GM20431 (cell line): ENCODE data around the gene HSPA4.

Experiments used
- in situ Hi-C: fragments of 300-500 bp; cut with MseI, MboI; formaldehyde crosslinking; loops from one replicate; pipeline ENCODE4 v1.15.0; 2020; ENCODE audit warnings: low sequenced_read_pairs; ENCODE audit not compliant: unreplicated experiment

The HSPA4 gene

DNA sequence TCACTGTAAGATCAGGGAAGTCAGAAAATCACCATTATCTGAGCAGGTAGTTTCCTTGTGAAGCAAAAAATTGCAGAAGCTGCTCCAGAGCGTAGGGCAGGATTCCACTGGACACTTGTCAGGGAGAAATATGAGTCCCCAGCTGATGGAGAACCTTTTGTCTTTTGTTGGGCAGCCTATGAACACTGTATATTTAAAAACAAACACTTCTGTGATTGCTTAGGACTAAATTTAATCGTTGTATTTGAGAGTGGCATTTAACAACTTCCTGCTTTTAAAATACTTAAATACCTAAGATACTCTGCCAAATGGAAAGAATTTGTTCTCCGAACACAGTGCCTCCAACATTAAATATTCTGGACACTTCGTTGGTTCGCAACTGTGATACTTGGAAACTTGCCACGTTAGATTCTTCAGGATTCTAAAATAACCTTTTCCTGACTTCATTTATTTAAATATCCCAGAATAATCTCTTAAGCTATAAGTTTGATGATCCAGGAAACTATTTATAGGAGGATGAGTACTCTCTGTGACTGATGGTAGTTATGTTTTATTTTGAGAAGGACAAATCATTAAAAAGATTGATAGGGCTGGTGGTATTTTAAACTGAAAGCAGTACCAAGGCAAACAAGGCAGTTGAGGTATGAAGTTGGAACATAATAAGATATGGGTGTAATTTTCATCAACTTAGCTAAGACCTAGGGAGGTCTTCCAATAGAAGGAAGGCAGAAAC, 2.7 kb upstream of the HSPA4 start:
- in situ Hi-C loops: no loop called here

DNA sequence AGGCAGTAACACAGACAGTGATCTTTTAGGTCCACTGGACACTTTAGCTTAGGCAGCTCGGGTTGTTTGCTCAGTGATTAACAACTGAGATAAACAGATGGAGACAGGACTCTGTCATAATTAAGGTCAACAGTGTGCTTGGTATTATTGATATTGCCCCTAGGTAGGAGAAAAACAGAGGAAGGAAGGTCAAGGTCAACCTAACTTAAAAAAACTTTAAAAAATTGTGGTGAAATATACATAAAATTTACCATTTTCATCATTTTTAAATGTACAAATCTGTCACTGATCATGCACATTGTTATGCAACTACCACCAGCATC, 2.1 kb upstream of the HSPA4 start:
- in situ Hi-C loops: no loop called here

DNA sequence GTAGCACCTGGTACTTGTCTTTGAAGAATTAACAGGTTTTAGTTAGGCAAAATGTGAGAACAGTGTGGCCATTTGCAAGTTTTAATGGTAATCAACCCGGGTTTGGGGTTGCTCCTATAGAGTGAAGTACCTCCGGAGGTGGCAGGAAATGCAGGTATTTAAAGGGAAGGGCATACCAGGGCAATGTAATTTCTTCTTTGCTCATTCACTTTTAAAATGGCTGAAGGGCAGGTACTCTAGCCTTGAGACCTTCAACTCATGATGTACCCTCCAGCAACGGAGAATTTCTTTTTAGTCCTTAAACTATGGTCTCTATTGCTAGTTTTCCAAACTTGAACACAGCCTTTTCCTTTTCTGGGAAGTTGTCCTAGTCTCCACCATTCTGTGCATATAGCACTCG, 1.3 kb upstream of the HSPA4 start:
- in situ Hi-C loops: no loop called here

DNA sequence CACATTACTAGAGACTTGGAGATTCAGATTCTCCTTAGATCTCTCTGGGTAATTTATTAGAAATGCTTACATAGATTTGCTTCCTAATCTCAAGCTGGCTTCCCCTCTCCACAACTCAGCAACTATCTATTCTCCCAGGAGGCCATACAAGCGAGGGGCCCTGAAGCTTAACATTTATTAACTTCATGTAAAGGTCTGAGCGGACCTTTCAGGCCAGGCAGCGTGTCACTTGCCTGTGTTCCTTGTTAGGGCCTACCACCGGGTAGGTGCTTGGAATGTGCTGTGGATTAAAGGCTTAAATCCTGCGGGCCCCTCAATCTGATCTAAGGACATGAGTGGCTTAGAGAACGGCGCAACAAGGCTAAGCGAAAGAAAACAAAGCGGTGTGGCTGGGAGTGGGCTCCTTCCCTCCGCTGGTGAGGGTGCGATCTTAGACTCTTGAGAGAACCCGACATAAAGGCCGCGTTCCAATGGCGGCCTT, 712 bp upstream of the HSPA4 start:
- in situ Hi-C loops: no loop called here

DNA sequence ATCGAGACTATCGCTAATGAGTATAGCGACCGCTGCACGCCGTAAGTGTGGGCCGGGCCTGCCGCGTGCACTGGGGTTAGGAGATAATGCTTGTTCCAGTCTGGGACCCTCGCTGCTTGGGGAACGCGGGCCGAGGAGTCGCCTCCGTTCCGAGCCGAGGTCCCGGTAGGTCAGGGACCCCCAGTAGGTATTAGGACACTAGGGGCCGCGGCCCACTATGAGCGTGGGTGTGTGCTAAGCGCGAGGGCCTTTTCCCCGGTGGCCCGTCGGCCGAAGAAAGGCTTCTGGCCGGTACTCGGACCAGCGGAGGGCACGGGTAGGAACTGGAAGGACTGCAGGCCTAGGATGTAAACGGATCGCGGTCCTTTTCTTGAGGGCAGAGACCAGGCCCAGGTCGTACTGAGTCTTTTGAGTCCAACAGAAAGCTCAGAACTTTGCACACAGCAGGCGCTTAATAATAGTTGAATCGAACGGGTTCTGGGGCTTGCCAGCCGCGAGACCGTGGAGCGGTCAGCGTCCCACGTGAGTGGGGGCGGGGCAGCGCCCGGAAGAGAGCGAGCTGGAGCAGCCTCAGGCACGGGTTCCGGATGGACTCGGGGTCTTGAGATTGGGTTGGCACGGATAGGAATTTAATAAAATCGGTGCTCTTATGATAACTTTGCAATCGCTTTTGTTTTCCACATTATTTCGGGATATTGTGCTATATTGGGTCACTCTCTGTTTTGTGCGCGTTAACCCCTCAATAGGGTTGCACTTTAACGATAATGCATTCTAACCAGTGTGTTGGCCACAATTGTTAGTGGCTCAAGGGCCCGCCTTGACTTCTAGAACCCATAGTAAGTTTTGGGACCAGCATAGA, 733 bp downstream of the HSPA4 start:
- in situ Hi-C loops: no loop called here

DNA sequence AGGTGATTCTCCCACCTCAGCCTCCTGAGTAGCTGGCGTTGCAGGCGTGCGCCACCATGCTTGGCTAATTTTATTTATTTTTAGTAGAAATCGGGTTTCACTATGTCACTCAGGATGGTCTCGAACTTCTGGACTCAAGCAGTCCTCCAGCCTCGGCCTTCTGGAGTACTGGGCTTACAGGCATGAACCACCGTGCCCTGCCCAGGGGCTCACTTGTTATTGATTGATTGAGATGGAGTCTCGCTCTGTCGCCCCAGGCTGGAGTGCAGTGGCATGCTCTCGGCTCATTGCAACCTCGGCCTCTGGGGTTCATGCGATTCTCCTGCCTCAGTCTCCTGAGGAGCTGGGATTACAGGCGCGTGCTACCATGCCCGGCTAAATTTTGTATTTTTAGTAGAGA, 1.6 kb downstream of the HSPA4 start:
- in situ Hi-C loops: no loop called here

DNA sequence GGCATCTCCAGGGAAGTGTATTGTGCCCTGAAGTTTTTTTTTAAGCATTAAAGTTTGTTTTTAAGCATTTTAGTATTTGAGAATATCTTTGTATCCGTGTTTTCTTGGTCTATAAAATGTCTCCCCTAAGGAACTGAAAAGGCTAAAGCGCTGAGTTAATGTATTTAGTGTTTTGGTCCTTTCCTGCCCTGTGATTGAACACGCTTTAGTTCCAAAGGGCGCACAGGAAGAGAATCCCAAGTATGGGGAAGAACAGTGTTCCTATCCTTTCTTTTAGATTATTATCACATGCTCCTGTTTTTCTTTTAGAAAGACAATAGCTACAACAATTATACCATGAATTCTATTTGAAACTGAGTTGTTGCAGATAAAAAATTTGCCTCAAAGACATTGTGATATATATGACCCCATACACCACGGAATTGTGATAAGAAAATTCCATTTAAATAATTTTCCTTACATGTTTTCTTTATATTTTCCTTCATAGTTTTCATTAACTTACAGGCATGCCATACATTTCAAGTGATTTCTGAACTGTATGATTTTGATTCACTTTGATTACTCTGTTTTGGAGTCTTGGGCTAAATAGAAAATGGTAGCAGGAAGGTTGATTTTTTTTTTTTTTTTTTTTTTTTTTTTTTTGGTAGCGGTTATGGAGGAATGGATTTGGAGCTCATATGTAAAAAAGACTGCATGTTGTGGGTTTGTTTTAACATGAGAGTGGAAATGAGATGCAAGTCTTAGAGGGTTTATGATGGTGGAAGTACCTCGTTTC, 3.1 kb downstream of the HSPA4 start:
- in situ Hi-C loops: no loop called here

DNA sequence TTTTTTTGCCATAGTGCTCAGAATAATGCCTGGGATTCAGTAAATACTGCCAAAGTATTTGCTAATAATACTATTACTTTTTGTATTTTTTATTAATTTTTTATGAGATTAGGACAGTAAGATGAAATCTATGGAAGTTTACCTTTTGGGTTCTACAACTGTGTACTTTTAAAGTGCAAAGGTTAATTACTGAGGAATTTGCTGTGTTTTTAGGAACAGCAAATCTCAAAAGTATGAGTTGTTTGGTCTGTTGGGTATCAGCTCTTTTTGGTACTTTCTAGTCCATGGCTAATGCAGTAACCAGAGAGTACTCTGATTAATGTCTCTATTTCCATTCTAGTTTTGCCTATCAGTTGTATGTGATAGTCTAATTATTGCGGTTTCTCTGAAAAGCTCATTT, 5.1 kb downstream of the HSPA4 start:
- in situ Hi-C loops: no loop called here

DNA sequence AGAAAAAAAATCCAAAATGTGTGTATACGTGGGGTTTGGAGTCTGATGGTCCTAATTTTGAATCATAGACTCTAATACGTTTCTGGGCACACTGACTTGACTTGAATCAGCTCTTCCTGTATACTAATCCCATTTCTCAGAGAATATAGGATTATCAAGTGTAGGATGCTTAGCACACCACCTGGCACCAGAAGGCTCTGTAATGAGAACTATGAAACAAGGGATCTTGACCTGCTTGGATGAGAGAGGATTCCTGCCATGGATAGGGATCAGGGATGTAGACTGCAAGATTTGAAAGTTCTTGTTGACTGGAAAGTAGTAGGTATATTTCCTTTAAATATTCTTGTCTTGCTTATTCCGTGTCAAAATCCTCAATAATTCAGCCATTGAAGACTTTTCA, 7.8 kb downstream of the HSPA4 start:
- in situ Hi-C loops: no loop called here

DNA sequence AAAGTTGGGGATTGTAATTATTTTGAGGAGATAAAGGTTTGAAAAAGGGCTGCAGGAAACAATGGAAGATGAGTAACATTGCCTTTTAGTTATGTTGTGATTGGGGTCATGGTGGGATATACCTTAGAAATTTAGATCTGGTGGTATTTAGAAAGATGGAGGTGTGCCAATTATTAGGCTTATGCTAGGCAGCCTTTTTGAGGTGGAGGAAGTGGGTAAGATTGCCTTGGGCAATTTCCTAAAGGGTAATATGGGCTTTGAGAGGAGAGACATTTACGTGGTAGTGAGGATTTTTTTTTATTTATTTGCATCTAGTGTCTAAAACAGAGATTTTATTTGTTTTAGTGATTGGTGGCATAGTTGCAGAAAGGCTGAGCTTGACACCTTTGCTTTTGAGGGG, 10.5 kb downstream of the HSPA4 start:
- in situ Hi-C loops: no loop called here

DNA sequence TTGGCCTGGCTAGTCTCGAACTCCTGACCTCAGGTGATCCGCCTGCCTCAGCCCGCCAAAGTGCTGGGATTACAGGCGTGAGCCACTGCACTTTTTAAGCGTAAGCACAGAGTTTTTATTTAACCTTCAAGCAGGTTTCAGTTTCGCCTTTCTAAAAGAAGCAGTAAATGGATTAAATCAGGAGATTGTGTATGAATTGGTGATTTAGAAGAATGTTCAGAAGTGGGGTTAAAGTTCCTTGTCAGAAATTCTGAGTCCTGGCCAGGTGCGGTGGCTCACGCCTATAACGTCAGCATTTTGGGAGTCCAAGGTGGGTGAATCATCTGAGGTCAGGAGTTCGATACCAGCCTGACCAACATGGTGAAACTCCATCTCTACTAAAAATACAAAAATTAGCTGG, 12.2 kb downstream of the HSPA4 start:
- in situ Hi-C loops: no loop called here

DNA sequence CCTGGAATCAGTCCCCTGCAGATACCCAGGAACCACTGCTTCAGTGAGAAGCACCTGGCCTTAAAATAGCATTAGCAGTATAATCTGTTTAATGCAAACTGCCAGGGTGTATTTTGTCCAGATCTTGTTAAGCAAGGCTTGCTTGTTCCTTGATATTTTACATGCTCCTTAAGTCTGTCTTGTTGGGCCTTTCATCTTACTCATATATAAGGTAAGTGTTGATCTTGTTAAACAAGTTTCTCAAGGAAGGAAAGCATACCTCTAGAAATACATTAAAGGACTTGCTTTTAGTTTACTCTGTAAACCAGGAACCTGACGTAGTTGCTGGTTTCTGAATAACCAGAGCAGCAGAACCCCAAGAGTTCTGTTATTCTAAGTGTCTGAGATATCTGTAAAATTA, 13.7 kb downstream of the HSPA4 start:
- in situ Hi-C loops: no loop called here

DNA sequence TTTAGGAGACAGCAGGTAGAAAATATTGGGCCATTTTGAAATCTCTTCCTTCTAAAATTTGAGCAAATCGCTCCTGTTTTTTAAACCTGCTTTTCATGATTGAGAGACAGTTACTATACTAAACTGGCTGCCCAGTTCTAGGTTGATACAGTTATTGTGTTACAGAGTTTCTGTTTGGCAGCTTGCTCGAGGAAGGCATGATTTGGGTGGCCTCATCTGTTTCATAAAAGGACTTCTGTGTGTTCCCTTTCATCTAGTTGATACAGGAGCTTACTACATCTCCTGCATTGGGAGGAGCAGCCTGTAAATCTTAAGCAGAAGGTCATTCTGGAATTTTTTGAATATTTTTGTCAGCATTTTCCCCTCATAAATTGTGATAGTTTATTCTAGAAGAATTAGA, 14.2 kb downstream of the HSPA4 start:
- in situ Hi-C loops: no loop called here

DNA sequence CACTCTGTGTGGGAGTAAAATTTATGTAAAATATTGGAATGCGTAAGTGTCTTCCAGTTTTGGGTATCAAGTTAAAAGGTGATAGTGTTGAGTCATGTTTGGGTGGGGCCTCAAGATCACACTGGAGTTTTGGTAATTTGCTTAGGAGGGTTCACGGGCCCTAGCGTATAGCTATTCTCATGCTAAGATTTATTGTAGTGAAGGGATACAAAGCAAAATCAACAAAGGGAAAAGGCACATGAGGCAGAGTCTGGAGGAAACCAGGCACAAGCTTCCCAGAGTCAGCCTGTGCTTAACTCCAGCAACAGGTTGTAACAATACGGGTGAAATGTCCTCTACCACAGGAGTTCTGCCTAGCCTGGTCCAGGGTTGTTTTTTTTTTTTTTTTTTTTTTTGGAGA, 20.2 kb downstream of the HSPA4 start:
- in situ Hi-C loops: no loop called here

DNA sequence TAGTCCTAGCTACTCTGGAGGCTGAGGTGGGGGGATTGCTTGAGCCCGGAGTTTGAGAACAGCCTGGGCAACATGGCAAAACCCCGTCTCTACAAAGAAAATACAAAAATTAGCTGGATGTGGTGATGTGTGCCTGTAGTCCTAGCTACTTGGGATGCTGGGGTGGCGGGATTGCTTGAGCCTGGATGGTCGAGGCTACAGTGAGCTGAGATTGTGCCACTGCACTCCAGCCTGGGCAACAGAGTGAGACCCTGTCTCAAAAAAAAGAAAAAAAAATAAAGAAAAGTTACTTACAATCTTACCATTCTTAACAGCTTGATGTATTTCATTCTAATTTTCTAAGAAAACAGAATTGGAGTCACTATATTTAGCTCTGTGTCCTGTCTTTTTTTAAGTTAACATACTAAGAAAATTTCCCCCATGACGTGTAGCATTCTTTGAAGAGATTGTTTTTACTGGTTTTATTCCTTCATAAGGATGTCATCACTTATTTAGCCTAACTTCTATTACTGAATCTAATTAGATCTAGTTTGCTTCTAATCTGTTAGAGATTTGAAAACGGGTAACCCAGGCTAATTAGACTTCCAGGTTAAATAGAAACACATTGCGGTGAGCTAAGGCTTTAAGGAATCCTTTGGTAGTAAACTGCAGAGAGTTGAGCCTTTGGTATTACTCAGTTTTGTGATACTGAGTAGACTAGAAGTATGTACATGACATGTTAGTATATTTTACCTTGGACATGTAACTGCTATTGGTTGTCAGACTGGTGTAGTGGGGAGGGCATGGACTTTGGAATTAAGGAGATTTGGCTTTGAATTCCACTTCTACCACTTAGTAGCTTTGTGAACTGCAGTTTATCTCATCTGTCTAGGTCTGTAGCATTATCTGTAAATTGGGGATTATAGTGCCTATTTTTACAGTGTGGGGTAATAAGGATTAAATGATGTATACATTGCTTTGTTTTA, 24.0 kb downstream of the HSPA4 start:
- in situ Hi-C loops: no loop called here

DNA sequence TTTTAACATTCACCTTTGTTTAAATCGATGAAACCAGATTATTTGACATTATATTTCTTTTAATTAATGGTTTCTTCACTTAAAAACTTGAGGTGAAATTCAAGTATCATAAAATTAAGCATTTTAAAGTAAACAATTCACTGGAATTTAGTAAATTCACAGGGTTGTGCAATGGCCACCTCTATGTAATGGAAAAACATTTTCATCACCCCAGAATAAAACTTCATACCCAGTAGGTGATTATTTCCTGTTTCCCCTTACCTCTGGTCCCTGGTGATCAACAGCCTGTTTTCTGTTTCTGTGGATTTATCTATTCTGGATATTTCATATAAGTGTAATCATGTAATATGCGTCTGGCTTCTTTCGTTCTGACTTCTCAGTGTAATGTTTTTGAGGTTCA, 27.2 kb downstream of the HSPA4 start:
- in situ Hi-C loops: no loop called here

DNA sequence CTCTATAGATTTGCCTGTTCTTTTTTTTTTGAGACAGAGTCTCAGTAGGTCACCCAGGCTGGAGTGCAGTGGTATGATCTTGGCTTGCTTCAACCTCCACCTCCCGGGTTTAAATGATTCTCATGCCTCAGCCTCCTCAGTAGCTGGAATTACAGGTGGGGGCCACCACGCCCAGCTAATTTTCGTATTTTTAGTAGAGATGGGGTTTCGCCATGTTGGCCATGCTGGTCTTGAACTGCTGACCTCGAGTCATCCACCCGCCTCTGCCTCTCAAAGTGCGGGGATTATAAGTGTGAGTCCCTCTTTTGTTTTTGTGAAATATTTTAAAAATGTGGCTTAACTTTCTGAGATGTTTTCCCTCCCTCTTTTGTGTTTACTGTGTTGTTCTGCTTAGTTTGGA, 29.2 kb downstream of the HSPA4 start:
- in situ Hi-C loops: no loop called here

DNA sequence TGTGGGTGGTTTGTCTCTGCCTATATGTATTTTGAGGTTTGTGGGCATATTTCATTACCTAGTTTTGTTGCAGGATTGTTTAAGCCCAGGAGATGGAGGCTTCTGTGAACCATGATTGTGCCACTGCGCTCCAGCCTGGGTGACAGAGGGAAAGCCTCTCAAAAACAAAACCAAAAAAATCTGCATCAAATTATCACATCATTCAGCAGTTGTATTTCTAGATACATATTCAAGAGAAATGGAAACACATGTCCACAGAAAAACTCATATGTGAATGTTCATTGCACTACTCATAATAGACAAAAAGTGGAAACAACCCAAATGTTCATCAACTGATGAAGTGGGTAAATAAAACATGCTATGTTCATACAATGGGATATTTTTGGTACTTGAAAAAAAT, 29.9 kb downstream of the HSPA4 start:
- in situ Hi-C loops: no loop called here

DNA sequence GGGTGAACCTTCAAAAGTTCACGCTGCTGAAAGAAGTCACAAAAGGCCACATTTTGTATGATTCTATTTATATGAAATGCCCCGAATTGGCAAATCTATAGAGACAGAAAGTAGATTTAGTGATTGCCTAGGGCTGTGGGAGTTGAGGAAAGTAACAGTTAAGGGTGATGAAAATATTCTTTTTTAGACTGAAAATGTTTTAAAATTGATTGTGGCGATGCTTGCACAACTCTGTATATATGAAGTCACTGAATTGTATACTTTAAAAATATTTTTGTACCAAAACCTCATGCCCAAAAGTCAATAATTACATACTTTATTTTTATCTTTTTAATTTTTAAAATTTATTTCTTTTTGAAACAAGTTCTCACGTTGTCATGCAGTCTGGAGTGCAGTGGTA, 30.3 kb downstream of the HSPA4 start:
- in situ Hi-C loops: no loop called here

DNA sequence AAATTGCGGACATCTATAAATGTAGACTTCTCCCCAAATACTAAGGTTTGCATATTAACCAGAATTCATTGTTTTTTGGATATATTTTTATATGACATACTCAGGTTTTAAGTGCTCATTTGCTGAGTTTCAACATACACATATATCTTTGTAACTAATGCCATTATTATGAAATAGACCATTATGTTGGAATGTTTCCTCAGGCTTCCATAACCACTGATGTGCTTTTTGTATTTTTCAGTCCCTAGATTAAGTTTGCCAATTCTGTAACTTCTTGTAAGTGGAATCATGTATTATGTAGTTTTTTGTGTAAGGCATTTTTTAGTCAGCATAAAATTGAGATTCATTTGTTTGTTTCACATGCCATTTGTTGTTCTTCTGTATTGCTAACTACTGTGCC, 32.1 kb downstream of the HSPA4 start:
- in situ Hi-C loops: no loop called here
